ENCODE measurements around the gene EHD3. TPM values are rescaled to one million over a fixed set of nuclear protein-coding genes. Genes with fewer than 3 reads are reported as not detected.

EHD3 gene
- total RNA-seq, 4 donors from 2014 or later: 0.88 to 20.6 (median 2.1) TPM

DNA sequence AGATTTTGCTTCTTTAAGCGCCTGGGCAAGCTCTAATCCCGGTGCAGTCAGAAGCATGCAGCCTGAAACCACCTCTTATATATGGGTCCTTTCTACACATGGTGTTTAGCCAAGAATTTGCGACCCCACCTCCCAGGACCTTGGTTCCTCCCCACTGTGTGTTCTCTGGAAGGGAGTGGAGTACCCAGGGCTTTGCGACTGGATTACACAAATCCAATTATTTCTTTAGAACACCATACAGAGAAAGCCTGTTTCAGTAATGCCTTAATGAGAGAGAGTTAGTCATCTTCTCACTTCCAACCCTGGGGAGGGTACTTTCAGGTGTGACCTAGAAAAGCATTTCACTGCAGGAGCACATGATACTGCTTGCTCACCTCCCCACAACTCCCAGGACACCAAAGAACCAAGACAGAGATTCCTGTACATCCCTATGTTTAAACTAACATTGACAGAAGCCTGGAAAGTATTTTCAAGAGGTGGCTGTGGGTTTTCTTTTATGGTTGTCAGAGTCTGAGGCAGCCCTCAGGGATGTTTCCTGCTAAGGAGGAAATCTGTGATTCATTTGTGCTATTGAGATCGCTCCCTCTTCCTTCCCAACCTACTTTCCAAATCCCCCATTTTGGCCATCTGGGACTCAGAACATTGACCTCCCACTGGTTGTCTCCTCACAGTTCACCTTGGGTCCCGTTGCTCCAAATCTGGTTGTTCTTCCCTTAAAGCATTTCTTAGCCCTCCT, 16.3 kb upstream of the EHD3 start, which contains the start of gene CAPN14:
Gene CAPN14 (minus strand): TSS at position 51 of the 736 bp plus-strand sequence. CDS start 12,068 bp downstream, outside the sequence.
- Histone ChIP-seq H3K9me3 (no peaks in the 10 kb centered on the region), H3K27ac (peak within 1 kb of the TSS in 2 of 4 donors; percentile 5 to 80), H3K4me3 (no peak within 1 kb of the TSS), H3K27me3 (no peaks in the 10 kb centered on the region), H3K36me3 (no peaks in the 10 kb centered on the region), H3K4me1 (no peaks in the 10 kb centered on the region)
- no peak for TF ChIP-seq CTCF (IDR thresholded peaks at IDR 0.05)
- no peak for TF ChIP-seq POLR2A (IDR thresholded peaks at IDR 0.05)
- DNase-seq: no peak

- no peak for TF ChIP-seq CTCF (IDR thresholded peaks at IDR 0.05)
- no peak for TF ChIP-seq POLR2A (IDR thresholded peaks at IDR 0.05)
- no peaks in the 10 kb centered on the region for H3K36me3 ChIP-seq
- H3K4me1 ChIP-seq: no peaks in the 10 kb centered on the region
- peak in 2 of 3 donors; percentile 71 to 77 for DNase-seq
- H3K27me3 ChIP-seq: no peaks in the 10 kb centered on the region
- no peaks in the 10 kb centered on the region for H3K9me3 ChIP-seq
- H3K27ac ChIP-seq: peak overlapping the region in 2 of 4 donors; percentile 77 to 80
- no peak overlapping the region for H3K4me3 ChIP-seq
Measured at GRCh38 chr2:31219131-31219969, 14.6 kb upstream of the EHD3 start.

DNA sequence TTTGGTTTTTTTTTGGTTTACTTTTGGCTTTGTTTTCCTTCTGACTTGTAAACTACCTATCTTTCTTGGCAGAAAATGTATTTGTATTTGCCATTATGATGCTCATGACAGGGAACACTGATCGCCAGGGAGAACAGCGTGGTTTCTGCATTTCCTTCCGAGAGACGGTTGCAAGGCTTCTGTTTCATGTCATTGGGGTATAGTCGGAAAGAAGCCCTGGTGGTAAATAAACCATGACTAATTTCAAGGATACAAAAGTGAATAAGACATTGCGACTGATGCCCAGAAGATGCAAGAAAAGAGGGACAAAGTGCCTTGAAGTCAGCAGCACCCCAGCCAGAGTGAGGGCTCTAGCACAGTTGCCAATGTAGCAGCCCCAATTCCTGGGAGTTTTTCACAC, 12.4 kb upstream of the EHD3 start:
- Histone ChIP-seq H3K36me3 (no peaks in the 10 kb centered on the region), H3K4me3 (no peak overlapping the region), H3K4me1 (no peaks in the 10 kb centered on the region), H3K27ac (peak overlapping the region in 2 of 4 donors; percentile 20 to 62), H3K27me3 (no peaks in the 10 kb centered on the region), H3K9me3 (no peaks in the 10 kb centered on the region)
- DNase-seq: no peak
- TF ChIP-seq POLR2A (IDR thresholded peaks at IDR 0.05) (no peak), CTCF (IDR thresholded peaks at IDR 0.05) (no peak)

- Histone ChIP-seq H3K27ac (peak overlapping the region in 2 of 4 donors; percentile 20 to 62), H3K4me1 (no peaks in the 10 kb centered on the region), H3K36me3 (no peaks in the 10 kb centered on the region), H3K27me3 (no peaks in the 10 kb centered on the region), H3K9me3 (no peaks in the 10 kb centered on the region), H3K4me3 (no peak overlapping the region)
- no peak for DNase-seq
- TF ChIP-seq CTCF (IDR thresholded peaks at IDR 0.05) (no peak), POLR2A (IDR thresholded peaks at IDR 0.05) (no peak)
Measured at GRCh38 chr2:31222071-31222470, 11.9 kb upstream of the EHD3 start.

- no peaks in the 10 kb centered on the region for H3K9me3 ChIP-seq
- H3K27me3 ChIP-seq: no peaks in the 10 kb centered on the region
- H3K36me3 ChIP-seq: no peaks in the 10 kb centered on the region
- no peaks in the 10 kb centered on the region for H3K4me1 ChIP-seq
- H3K27ac ChIP-seq: no peak overlapping the region
- no peak overlapping the region for H3K4me3 ChIP-seq
- TF ChIP-seq CTCF (IDR thresholded peaks at IDR 0.05): no peak
- no peak for TF ChIP-seq POLR2A (IDR thresholded peaks at IDR 0.05)
- DNase-seq: no peak
Measured at GRCh38 chr2:31223026-31223425, 10.9 kb upstream of the EHD3 start.

All from Peyer's patch (tissue), 4 donors.